Measurements from ENCODE around the gene OR5AP2. TPM values are rescaled to one million over a fixed set of nuclear protein-coding genes. Genes with fewer than 3 reads are reported as not detected.
A peak's percentile ranks its signal among the peaks of the same experiment; 100 is the strongest.
"Not testable (repeated sequence)": the region's sequence is repeated elsewhere in the genome, so short reads cannot be mapped to it uniquely, and the experiment has no call there.

The OR5AP2 gene
- total RNA-seq, 1 experiment from 2014 or later = not detected

DNA sequence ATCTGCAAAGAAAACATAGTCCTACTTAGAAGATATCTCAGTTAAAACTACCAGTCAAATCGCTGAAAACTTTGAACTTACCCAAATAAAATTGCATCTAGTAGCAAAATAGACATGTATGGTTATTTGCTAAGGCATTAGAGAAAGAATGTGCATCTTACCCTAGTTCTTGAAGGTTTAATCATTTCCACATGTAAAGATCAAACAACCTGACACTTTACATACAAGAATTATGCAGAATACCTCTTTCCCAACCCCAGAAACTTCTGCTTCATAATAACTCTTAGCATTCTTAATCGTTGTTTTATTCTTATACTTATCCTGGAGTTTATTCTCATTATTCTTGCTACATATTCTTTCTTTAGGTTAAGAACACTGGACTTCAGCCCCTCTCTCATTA lies 9.9 kb downstream of the OR5AP2 start:
- no TSS peak for BruUV-seq (replicated peaks)
- no peak for DNase-seq (ENCODE audit: unreplicated experiment)
- ChIA-PET POLR2A (interaction anchor here (0.6 kb wide), 1 partner anchor 118 kb away, joined by 3 read pairs; no protein-coding TSS in a partner anchor), CTCF (interaction anchor here (0.6 to 1.4 kb wide), 2 partner anchors 8 to 980 kb away, joined by 3 to 7 read pairs; no protein-coding TSS in a partner anchor)
- Mint-ChIP-seq H3K36me3 (ENCODE audit: insufficient read depth, unreplicated experiment) (no peaks in the 10 kb centered on the region), H3K9me3 (ENCODE audit: unreplicated experiment) (no peaks in the 10 kb centered on the region), H3K27ac (ENCODE audit: low read depth, unreplicated experiment) (no peak overlapping the region), H3K27me3 (ENCODE audit: insufficient read depth, unreplicated experiment) (peaks cover 12% of the 10 kb centered on the region), H3K4me3 (ENCODE audit: unreplicated experiment) (no peak overlapping the region), H3K4me1 (ENCODE audit: insufficient read depth, unreplicated experiment) (no peaks in the 10 kb centered on the region)
- TF ChIP-seq, protein P1, sequence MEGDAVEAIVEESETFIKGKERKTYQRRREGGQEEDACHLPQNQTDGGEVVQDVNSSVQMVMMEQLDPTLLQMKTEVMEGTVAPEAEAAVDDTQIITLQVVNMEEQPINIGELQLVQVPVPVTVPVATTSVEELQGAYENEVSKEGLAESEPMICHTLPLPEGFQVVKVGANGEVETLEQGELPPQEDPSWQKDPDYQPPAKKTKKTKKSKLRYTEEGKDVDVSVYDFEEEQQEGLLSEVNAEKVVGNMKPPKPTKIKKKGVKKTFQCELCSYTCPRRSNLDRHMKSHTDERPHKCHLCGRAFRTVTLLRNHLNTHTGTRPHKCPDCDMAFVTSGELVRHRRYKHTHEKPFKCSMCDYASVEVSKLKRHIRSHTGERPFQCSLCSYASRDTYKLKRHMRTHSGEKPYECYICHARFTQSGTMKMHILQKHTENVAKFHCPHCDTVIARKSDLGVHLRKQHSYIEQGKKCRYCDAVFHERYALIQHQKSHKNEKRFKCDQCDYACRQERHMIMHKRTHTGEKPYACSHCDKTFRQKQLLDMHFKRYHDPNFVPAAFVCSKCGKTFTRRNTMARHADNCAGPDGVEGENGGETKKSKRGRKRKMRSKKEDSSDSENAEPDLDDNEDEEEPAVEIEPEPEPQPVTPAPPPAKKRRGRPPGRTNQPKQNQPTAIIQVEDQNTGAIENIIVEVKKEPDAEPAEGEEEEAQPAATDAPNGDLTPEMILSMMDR (IDR thresholded peaks at IDR 0.05; ENCODE audit: unreplicated experiment) = no peak
- intact Hi-C loops (cut with micrococcal nuclease) = no loop called here

DNA sequence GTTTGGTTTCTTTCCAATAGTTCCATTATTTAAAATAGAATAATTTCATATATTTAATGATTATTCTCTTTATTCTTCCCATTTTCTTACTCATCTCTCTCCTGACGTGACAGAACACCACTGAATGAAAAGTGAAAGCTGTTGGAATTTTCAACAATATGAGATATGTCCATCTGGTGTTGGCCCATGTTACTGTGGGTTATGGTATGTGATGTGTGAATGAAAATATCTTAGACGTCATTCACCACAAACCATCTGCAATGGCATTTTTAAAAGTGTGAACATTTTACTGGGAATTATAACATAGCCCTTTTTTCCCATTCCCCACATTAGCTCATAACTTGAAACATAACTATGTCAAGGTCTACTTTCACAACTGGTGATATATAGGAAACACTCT lies 16.3 kb downstream of the OR5AP2 start:
- BruUV-seq (replicated peaks) = no TSS peak
- DNase-seq (ENCODE audit: unreplicated experiment) = no peak
- Mint-ChIP-seq H3K36me3 (ENCODE audit: insufficient read depth, unreplicated experiment) (no peaks in the 10 kb centered on the region), H3K4me3 (ENCODE audit: unreplicated experiment) (no peak overlapping the region), H3K27me3 (ENCODE audit: insufficient read depth, unreplicated experiment) (peaks cover 5% of the 10 kb centered on the region), H3K4me1 (ENCODE audit: insufficient read depth, unreplicated experiment) (no peaks in the 10 kb centered on the region), H3K9me3 (ENCODE audit: unreplicated experiment) (no peaks in the 10 kb centered on the region), H3K27ac (ENCODE audit: low read depth, unreplicated experiment) (no peak overlapping the region)
- CTCF ChIA-PET = interaction anchor here (0.5 to 6.9 kb wide), 13 partner anchors 20 to 915 kb away, joined by 3 to 111 read pairs (median 3); no protein-coding TSS in a partner anchor
- intact Hi-C loops (cut with micrococcal nuclease) = loop anchor here (10.0 kb wide), 1 partner anchor 79 kb away; no protein-coding TSS in a partner anchor
- TF ChIP-seq, protein P1 (IDR thresholded peaks at IDR 0.05; ENCODE audit: unreplicated experiment) = no peak
- POLR2A ChIA-PET = interaction anchor here (0.6 to 0.8 kb wide), 2 partner anchors 216 to 490 kb away, joined by 3 to 5 read pairs; no protein-coding TSS in a partner anchor

DNA sequence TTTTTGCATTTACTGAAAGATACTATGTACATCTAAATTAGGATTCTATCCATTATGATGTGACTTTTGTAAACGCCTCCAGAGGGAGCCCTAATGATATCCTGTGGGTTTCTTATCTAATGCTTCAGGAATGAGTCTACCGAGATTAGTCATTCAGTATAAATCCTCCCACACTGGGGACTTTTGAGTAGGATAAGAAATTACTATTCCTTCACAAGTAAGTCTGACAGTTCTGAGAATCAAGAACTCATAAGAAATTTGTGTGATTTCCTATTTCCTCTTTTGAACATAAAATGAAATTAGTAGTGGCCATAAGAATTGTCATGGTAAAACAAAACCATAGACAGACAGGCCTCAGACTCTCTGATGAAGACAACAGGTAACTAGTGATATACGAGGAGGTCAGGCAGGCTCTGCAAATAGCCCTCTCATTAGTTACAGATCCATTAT lies 17.6 kb downstream of the OR5AP2 start:
- peaks cover 17% of the 10 kb centered on the region for H3K27me3 Mint-ChIP-seq (ENCODE audit: insufficient read depth, unreplicated experiment)
- no peak overlapping the region for H3K27ac Mint-ChIP-seq (ENCODE audit: low read depth, unreplicated experiment)
- no peaks in the 10 kb centered on the region for H3K36me3 Mint-ChIP-seq (ENCODE audit: insufficient read depth, unreplicated experiment)
- ChIA-PET CTCF (interaction anchor here (0.8 to 6.9 kb wide), 16 partner anchors 8 to 624 kb away, joined by 3 to 111 read pairs (median 6); partner anchors contain the start of gene OR5M1), POLR2A (no interaction called here)
- TF ChIP-seq, protein P1 (IDR thresholded peaks at IDR 0.05; ENCODE audit: unreplicated experiment) = peak; percentile 41
- no peak overlapping the region for H3K4me3 Mint-ChIP-seq (ENCODE audit: unreplicated experiment)
- H3K9me3 Mint-ChIP-seq (ENCODE audit: unreplicated experiment) = no peaks in the 10 kb centered on the region
- no TSS peak for BruUV-seq (replicated peaks)
- H3K4me1 Mint-ChIP-seq (ENCODE audit: insufficient read depth, unreplicated experiment) = no peaks in the 10 kb centered on the region
- intact Hi-C loops (cut with micrococcal nuclease) = loop anchor here (1.0 to 10.0 kb wide), 4 partner anchors 80 to 682 kb away; no protein-coding TSS in a partner anchor
- DNase-seq (ENCODE audit: unreplicated experiment) = peak; percentile 77

DNA sequence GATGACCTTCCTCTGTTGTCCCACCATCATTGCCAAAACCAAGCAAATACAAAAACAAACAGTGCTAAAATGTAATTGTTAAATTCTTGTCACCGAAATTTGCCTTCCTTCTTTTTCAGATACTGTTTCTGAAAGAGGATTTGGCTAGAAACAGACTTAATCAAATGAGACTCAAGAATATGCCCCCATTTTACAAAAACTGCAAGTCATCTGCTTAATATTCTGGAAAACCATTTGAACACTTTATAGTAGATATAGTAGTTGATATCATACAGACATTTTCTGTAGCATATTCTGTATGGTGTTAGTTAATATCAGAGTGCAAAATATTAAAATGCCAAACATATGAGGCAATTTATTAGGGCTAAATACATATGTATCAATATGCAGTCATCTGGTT lies 31.1 kb downstream of the OR5AP2 start:
- Mint-ChIP-seq H3K27me3 (ENCODE audit: insufficient read depth, unreplicated experiment) (peaks cover 14% of the 10 kb centered on the region), H3K4me3 (ENCODE audit: unreplicated experiment) (no peak overlapping the region), H3K9me3 (ENCODE audit: unreplicated experiment) (no peaks in the 10 kb centered on the region), H3K36me3 (ENCODE audit: insufficient read depth, unreplicated experiment) (no peaks in the 10 kb centered on the region), H3K4me1 (ENCODE audit: insufficient read depth, unreplicated experiment) (no peaks in the 10 kb centered on the region), H3K27ac (ENCODE audit: low read depth, unreplicated experiment) (no peak overlapping the region)
- intact Hi-C loops (cut with micrococcal nuclease) = no loop called here
- ChIA-PET POLR2A (no interaction called here), CTCF (interaction anchor here (0.6 kb wide), 1 partner anchor 14 kb away, joined by 3 read pairs; no protein-coding TSS in a partner anchor)
- BruUV-seq (replicated peaks) = no TSS peak
- TF ChIP-seq, protein P1 (IDR thresholded peaks at IDR 0.05; ENCODE audit: unreplicated experiment) = no peak
- DNase-seq (ENCODE audit: unreplicated experiment) = no peak

DNA sequence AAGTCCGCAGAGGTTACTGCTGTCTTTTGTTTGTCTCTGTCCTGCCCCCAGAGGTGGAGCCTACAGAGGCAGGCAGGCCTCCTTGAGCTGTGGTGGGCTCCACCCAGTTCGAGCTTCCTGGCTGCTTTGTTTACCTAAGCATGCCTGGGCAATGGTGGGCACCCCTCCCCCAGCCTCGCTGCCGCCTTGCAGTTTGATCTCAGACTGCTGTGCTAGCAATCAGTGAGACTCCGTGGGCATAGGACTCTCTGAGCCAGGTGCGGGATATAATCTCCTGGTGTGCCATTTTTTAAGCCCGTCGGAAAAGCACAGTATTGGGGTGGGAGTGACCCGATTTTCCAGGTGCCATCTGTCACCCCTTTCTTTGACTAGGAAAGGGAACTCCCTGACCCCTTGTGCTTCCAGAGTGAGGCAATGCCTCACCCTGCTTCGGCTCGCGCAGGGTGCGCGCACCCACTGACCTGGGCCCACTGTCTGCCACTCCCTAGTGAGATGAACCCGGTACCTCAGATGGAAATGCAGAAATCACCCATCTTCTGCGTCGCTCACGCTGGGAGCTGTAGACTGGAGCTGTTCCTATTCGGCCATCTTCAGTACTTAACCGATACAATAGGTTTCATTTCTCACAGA lies 50.0 kb downstream of the OR5AP2 start:
- H3K36me3 Mint-ChIP-seq (ENCODE audit: insufficient read depth, unreplicated experiment); POLR2A ChIA-PET; BruUV-seq (replicated peaks); DNase-seq (ENCODE audit: unreplicated experiment); H3K4me3 Mint-ChIP-seq (ENCODE audit: unreplicated experiment); H3K9me3 Mint-ChIP-seq (ENCODE audit: unreplicated experiment); H3K4me1 Mint-ChIP-seq (ENCODE audit: insufficient read depth, unreplicated experiment); H3K27ac Mint-ChIP-seq (ENCODE audit: low read depth, unreplicated experiment); H3K27me3 Mint-ChIP-seq (ENCODE audit: insufficient read depth, unreplicated experiment); intact Hi-C loops (cut with micrococcal nuclease): not testable (repeated sequence)
- CTCF ChIA-PET = interaction anchor here (0.6 kb wide), 1 partner anchor 33 kb away, joined by 3 read pairs; no protein-coding TSS in a partner anchor

Data from MCF 10A (cell line).